RKO (cell line): Measurements from ENCODE around the gene KIF11.
"Not testable (repeated sequence)": the region's sequence is repeated elsewhere in the genome, so short reads cannot be mapped to it uniquely, and the experiment has no call there.

ENCODE experiments used
- DNase-seq: peaks from one replicate; pipeline ENCODE4 v3.0.0-alpha.2; 2016; ENCODE audit warnings: low spot score

KIF11 gene

DNA sequence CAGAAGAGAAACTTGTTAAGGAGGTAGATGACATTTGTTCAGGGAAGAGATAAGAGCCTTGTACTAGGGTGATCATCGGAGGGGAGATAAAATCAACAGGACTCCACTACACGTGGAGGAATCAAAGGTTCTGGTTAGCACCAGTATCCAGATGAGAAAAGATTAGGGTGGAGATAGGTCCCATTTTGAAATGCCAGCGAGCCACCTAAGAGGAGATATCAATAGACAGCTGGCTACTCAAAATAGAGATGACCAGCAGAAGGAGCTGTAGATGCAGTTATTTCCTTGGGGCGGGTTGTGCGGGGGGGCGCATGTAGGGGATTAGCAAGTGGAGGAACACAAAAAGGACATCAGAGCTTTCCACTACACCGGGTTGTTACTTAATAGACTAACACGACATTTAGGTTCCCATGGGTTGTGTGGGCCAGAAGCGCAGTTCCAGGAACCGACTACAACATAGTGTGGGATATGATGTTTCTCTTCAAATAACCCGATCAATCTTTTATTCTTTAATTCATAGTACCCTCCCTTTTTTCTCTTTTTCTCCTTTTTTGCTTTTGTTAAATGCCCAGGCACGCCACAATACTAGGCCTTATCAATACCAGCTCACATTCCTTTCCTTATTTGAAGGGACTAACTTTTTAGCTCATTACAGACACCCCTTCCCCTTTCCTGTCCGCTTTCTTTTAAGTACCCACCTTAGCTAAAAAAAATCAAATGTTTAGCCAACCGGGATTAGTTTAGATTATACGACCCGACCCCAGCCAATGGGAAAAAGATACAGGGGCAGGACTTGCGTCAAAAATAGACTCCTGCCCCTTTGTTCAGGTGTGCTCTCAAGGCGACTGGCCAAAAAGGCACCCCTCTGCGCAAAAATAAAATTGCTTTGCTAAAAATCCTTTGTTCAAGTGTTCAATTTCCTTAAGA is 2.0 kb upstream of the KIF11 start:
- peak; percentile 88 for DNase-seq

DNA sequence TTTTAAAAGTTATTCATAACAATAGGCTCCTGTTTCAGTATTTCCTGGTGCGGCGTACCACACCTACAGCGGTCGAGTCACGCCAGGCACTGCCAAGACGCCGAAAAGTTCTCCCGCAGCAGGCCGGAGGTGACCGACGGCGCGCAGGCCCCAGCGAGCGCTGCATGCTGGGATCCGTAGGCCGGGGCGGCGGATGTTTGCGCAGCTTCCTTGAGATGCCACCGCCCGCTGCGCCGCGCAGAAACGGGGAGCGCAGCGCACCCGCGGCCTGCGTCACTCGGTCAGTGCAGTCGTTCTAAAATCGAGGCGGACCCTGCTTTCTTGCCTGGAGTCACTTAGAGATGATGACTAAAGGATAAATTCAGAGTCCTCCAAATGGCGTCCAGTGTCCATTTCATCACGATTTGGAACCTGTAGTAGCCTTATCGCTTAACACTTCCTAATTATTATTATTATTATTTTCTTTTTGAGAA is 1.3 kb upstream of the KIF11 start:
- DNase-seq: peak; percentile 96

DNA sequence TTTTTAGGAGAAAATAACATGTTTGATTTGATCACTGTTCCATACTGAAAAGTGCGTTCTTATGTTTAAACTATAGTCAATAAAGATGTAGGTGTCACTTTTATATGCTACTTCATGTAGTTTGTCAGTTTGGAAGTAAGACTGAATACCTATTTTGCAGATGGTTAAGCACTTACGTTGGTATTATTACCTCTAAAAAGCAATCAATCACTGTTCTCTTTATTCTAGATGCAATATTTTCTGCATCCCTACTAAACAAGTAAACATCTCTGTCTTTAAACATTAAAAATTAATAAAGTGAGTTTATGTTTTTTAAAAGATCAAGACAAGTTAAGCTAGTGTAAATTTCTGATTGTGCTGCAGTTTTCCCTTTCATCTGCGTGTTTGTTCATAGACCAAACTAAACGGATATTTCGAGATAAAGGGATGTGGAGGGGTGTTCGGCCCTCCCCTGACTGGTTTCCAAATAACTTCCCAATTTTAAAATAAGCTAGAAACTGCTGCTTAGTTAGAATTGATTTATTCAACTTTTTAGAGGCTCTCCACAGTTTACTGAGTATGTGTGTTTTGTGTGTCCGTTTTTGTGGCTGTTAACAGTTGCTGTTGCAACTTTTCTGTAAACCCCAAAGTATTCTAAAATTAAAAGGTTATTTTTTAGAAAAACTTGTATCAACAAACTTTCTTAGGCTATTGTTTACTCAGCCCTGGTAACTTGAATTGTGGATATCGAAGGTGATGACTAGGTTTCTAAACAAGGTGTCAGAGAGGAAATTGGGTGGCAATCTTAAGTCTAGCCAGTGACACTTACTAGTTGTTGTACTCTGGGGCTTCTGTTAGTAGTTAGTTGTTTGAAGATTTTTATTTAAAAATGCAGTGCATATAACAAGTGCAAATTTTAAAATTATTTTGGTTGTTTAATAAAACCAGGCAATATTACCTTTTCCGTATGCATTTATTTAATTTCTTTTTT is 974 bp downstream of the KIF11 start:
- DNase-seq: peak; percentile 72

DNA sequence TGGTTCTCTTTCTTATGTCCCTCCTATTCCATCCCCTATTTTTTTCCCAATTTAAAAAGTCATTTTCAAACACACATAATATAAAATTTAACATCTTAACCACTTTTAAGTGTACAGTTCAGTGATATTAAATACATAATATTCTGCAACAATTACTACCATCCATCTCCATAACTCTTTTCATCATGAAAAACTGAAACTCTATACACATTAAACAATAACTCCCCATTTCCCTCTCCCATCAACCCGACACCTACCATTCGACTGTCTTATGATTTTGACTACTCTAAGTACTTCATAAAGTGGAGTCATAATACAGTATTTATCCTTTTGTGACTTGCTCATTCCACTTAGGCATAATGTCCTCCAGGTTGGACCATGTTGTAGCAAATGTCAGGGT is 2.6 kb downstream of the KIF11 start:
- DNase-seq: no peak

DNA sequence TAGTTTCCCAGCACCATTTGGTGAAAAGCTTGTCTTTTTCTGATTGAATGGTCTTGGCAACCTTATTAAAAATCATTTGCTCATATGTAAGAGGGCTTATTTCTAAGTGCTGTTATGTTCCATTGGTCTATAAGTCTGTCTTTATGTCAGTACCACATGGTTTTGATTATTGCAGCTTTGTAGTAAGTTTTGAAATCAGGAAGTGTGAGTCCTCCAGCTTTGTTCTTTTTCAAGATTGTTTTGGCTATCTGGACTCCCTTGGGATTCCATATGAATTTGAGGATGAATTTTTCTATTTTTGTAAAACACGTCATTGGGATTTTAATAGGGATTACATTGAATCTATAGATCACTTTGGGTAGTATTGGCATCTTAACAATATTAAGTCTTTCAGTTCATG is 5.4 kb downstream of the KIF11 start:
- DNase-seq: no peak

DNA sequence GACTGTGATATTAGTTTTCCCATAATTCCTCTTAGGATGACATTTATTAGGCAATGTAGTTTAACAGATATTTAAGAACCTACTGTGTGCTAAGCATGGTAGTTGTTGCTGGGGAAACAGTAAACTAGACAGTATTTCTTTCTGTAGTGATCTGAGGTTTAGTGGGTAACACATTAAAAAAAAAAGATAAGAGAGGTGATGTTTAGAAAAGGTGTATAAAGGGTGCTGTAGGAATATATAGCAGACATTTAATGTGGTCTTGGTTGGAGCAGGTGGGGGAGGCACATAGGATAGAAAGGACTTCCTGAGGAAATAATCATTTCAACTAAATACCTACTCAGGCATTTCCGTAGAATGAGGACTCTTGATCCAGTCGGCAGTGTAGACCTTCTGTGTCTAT is 11.9 kb downstream of the KIF11 start:
- no peak for DNase-seq

DNA sequence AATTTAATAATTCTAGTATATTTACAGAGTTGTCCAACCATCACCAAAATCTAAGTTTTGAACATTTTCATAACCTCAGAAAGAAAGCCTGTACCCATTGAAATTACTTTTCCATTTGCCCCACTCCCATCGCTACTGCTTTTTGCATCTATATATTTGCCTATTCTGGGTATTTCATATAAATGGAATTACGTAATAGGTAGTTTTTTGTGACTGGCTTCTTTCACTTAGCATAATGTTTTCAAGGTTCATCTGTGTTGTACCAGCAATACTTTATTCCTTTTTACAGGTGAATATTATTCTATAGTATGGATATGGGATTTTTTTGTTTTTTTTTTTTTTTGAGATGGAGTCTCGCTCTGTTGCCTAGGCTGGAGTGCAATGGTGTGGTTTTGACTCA is 22.6 kb downstream of the KIF11 start:
- DNase-seq: no peak

DNA sequence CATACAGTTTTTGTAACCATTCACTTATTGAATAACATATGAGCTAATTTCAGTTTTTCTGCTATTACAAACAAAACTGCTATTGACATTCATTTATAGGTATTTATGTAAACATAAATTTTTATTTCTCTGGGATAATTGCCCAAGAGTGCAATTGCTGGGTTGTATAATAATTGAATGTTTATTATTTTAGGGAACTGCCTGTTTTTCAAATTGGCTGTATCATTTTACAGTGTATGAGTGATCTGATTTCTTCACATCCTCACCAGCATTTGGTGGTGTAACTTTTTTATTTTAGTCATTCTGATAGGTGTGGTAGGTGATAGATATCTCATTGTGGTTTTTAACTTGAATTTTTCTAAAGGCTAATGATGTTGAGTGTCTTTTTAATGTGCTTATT is 26.4 kb downstream of the KIF11 start:
- no peak for DNase-seq

DNA sequence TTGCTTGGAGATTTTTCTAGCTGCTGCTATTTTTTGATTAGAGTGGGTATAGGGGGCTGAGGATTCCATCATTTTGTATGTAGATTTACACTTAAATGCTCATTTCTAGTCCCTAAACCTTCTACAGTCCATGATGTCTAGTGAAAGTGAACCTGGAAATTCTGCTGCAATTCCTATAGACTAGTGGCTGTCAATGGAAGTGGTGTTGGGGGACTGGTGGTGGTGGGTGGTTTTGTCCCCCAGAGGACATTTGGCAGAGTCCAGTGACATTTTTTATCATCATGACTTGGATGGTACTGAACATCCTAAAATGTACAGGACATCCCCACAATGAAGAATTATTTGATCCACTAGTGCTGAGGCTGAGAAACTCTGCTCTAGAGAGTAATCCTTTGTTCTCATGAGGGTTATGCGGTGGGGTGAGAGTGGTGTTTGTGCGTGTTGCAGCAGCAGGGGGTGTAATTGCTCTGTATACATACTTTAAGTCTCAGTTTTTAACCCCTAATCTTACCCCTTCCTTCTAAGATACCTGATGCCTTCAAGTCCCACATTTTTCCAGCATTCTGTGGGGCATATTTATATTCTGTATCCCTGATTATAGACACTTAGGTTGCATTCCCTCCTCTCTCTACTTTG is 35.0 kb downstream of the KIF11 start:
- no peak for DNase-seq

DNA sequence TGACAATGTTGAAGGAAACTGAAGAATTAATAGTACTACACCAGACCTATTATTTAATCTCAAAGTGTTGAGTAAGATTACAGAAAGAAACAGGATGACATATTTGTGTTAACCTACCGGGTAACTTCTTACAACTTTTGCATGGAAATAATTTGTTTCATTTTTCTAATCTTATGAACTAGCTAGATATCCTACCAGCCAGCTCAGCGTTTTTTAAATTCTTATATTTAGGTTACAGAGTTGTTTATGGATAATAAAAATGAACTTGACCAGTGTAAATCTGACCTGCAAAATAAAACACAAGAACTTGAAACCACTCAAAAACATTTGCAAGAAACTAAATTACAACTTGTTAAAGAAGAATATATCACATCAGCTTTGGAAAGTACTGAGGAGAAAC is 37.0 kb downstream of the KIF11 start:
- DNase-seq: no peak

DNA sequence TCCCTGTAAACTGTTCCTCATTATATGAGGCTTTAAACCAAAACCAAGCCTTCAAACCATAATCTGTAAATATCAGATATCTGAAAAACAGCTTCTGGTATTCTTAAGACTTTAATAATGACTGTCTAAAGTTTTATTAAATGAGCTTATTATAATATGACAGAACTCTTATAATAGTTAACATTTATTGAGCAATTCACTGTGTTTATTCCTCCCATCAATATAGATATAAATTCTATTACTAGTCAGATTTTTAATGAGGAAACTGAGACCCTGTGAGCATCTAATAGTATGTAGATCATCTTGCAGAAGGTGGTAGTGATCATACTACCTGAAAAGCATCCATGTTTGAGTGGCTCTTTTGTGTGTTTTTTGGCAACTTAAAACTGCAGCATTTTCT is 45.1 kb downstream of the KIF11 start:
- DNase-seq: no peak

DNA sequence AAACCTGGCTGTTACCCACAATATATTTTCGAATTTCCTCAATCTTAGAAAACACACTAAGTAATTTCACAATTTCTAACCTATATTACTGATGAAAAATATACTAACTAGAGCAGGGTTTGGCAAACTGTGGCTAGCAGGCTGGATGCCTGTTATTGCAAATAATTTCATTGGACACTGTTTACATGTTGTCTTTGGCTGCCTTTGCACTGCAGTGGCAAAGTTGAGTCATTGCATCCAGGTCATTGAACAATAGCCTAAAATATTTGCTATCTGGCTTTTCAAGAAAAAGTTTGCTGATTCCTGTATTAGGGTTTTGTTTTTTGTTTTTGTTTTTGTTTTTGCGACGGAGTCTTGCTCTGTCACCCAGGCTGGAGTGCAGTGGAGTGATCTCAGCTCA is 47.2 kb downstream of the KIF11 start:
- DNase-seq: no peak

DNA sequence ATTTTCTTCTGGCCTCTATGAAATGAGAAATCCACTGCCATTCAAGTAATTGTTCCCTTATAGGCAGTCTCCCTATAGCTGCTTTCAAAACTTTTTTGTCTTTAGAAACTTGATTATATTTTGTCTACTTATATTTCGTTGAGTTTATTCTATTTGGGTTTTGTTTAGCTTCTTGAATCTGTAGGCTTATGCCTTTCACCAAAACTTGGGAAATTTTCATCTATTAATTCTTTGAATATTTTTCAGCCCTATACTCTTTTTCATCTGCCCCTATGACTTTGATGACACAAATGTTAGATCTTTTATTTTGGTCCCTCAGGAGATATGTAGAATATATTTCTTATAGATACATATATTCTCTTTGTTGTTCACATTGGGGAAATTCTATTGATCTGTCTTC is 48.6 kb downstream of the KIF11 start:
- no peak for DNase-seq

DNA sequence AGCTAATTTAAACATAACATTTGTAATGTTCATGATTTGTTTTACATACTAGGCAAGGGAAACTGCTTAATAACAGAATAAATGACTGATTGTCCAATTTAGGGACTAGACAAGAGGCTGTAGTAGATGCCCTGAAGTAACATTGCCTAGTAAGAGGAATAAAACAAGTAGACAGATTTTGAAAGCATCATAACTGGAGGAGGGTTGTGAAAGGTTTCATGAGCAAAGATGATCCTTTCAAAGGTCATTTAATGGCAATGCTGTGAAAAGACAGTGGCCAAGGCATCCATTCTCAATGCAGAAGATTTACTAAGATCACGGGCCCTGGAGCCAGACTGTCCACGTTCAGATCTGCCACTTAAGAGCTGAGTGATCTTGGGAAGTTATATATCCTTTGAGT is 52.0 kb downstream of the KIF11 start:
- no peak for DNase-seq

DNA sequence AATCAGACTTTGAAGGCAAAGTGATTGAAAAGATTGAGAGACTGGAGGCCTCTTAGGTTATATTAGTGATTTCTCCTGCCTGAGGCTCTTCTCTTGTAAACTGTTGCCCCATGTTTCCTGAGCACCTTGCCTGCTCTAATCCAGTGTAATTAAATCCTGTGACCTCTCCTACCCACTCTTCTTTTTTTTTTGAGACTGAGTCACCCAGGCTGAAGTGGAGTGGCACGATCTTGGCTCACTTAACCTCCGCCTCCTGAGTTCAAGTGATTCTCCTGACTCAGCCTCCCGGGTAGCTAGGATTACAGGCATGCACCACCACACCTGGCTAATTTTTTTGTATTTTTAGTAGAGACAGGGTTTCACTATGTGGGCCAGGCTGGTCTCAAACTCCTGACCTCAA is 57.9 kb downstream of the KIF11 start:
- not testable (repeated sequence) for DNase-seq

DNA sequence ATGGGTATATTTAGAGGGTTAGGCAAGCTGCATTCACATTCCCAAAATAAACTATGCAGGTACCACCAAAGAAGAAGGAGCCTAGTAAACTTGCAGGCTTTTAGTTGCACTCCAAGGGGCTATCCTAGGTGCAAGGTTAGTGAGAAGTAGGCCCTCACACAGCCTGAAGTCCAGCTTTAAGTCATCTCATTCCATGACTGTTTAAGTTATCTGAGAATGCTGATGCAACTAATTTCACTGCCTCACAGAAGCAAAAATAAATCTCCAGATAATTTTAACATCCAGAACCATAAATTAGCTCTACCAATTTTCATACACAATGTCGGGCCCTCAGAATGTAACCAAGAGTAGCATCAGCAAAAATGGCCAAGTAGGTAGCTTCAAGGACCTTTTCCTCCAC is 62.5 kb downstream of the KIF11 start:
- DNase-seq: no peak

DNA sequence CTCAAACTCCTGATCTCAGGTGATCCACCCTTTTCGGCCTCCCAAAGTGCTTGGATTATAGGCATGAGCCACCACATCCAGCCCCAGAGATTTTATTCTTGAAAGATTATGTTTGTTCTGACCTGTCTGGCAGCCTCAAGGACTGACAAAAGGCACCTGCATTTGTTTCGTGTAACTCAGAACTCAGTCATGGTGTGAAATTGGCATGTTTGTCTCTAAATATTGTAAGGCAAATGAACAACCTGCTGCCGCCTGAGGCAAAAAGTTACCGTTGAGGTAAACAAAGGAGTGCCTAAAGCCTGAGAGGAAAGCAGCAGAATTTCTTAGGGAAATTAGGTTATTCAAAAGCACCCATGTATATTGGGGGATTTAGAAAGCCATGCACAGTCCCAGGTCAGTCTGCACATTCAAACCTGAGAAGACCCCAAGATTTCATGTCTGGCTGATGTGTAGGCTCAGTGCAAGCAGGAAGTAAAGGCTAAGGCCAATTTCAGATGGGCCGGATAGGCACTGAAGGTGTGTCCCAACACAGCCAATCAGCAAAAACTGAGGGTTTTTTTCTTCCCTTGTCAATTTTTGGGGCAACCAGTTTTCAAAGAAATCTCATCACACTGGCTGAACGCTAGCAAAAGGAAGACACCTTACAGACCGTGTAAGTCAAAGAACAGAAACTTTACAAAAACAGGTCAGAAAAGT is 63.5 kb downstream of the KIF11 start:
- DNase-seq: no peak

DNA sequence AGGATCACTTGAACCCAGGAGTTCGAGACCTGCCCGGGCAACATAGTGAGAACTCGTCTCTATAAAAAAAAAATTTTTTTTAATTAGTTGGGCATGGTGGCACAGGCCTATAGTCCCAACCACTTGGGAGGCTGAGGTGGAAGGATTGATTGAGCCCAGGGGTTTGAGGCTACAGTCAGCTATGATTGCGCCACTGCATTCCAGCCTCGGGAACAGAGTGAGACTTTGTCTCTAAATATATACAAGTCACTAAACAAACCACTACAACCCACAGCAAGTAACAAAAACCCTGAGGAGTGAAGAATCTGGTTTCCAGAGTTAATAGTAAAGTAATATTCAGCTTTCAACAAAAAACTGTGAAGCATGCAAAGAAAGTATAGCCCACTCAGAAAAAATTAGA is 64.1 kb downstream of the KIF11 start:
- no peak for DNase-seq

DNA sequence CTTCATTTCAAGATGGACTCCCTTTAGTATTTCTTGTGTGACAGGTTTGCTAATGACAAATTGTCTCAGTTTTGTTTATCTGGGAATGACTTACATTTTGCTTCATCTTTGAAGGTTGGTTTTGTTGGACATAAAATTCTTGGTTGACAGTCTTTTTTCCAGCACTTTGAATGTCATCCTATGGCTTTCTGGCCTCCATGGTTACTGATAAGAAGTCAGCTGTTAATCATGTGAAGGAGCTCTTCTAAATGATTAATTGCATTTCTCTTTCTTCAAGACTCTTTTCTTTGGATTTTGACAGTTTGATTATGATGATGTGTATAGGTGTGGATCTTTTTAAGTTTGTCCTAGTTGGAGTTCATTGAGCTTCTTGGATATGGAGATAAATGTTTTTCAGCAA is 69.9 kb downstream of the KIF11 start:
- DNase-seq: no peak

DNA sequence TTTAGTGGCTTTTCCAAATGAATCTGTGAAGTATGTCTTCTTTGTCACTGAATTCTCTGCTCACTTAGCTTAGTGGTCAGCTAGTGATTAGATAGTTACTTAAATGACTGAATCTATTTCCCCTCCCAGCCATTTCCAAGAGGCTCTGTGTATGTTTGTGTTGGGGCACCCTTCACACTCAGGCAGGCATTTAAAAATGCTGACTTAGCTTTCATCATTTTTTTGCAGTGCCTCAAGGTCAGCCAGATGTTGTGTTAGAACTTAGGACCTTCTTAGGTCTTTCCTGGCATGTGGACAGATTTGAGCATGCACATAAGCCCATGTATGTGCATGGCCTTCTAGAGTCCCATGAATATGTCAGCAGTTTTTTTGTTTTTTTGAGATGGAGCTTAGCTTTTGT is 71.4 kb downstream of the KIF11 start:
- no peak for DNase-seq

DNA sequence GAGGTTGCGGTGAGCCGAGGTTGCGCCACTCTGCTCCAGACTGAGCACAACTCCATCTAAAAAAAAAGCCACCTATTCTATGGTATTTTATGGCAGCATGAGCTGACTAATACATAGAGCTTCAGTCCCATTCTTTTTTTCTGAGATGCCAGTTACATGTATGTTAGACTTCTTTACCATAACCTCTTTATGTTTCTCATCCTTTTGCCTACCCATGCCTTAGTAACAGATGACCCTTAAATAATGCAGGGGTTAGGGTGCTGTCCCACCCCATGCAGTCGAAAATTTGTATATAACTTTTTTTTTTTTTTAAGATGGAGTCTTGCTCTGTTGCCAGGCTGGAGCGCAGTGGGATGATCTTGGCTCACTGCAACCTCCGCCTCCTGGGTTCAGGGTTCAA is 74.1 kb downstream of the KIF11 start:
- no peak for DNase-seq

DNA sequence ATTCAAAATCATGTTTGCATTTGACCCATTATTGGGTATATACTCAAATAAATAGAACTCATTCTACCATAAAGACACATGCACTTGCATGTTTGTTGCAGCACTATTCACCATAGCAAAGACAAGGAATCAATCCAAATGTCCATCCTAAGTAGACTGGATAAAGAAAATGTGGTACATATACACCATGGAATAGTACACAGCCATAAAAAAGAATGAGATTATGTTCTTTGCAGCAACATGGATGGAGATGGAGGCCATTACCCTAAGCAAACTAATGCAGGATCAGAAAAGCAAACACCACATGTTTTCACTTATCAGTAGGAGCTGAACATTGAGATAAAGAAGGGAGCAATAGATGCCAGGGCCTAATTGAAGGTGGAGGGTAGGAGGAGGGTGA is 84.8 kb downstream of the KIF11 start:
- DNase-seq: no peak
